22Rv1 (cell line): ENCODE data around the gene TOLLIP.

Source experiments
- H3K27ac ChIP-seq: fragments of 450-650 bp; 2 replicates; pipeline ENCODE4 v1.5.1; 2017
- CTCF ChIP-seq: fragments of 450-650 bp; IDR thresholded peaks from 2 replicates; pipeline ENCODE4 v1.5.1; 2017; ENCODE audit warnings: mild to moderate bottlenecking
- ZFX ChIP-seq: fragments of 450-650 bp; IDR thresholded peaks from 2 replicates; pipeline ENCODE4 v1.6.1; 2017; ENCODE audit warnings: antibody characterized with exemption, borderline replicate concordance

Gene TOLLIP

GRCh38 chr11:1307163-1307870 lies 2.1 kb downstream of the TOLLIP start:
- TF ChIP-seq ZFX (no peak), CTCF (no peak)
- no peak overlapping the region for H3K27ac ChIP-seq

- no peak overlapping the region for H3K27ac ChIP-seq
- TF ChIP-seq CTCF (no peak), ZFX (no peak)
Observed at GRCh38 chr11:1306186-1307162, 3.0 kb downstream of the TOLLIP start.

GRCh38 chr11:1305501-1306056 lies 3.9 kb downstream of the TOLLIP start:
- TF ChIP-seq CTCF (no peak), ZFX (no peak)
- no peak overlapping the region for H3K27ac ChIP-seq

- TF ChIP-seq CTCF: no peak
Observed at GRCh38 chr11:1305063-1305495, 4.4 kb downstream of the TOLLIP start.

GRCh38 chr11:1304380-1304779 lies 5.1 kb downstream of the TOLLIP start:
- TF ChIP-seq ZFX (no peak), CTCF (no peak)

More at GRCh38 chr11:1305063-1305495, 4.4 kb downstream of the TOLLIP start:
- H3K27ac ChIP-seq: no peak overlapping the region

GRCh38 chr11:1303973-1304372 lies 5.5 kb downstream of the TOLLIP start:
- TF ChIP-seq CTCF (no peak), ZFX (no peak)
- H3K27ac ChIP-seq: no peak overlapping the region

More at GRCh38 chr11:1304380-1304779, 5.1 kb downstream of the TOLLIP start:
- H3K27ac ChIP-seq: no peak overlapping the region
